PC-3 (cell line): ENCODE measurements around the gene ZDHHC16. TPM values are rescaled to one million over a fixed set of nuclear protein-coding genes. Genes with fewer than 3 reads are reported as not detected.

Experiments
- ATAC-seq: fragments of 200-7000 bp; cut with Tn5 transposase; 2 replicates; pipeline ENCODE4 v1.9.1; 2020; ENCODE audit warnings: mild to moderate bottlenecking, moderate library complexity
- BruUV-seq: library from RNA; stranded (reverse); fragments of 400-500 nt; replicated peaks from 2 replicates; lab custom pipeline; 2021; lab: Mats Ljungman, UMichigan
- CTCF ChIA-PET: fragments of 300-600 bp; sonication (Branson Sonifier 250); formaldehyde crosslinking; loops from one replicate; lab custom pipeline; 2022; ENCODE audit warnings: antibody characterized with exemption; lab: Charles Lee
- POLR2A ChIA-PET: fragments of 300-600 bp; sonication (Branson Sonifier 250); formaldehyde crosslinking; loops from one replicate; lab custom pipeline; 2022; ENCODE audit warnings: antibody characterized with exemption; ENCODE audit not compliant: unreplicated experiment; lab: Charles Lee
- DNase-seq: peaks from one replicate; pipeline ENCODE4 v3.0.0-alpha.2; 2015
- H2AFZ ChIP-seq: fragments of 300-600 bp; sonication (generic); 2 replicates; pipeline ENCODE4 v1.6.0; 2016; ENCODE audit warnings: antibody characterized with exemption, low read length
- H3F3A ChIP-seq: fragments of 300-600 bp; sonication (generic); one replicate; pipeline ENCODE4 v1.6.0; 2017; ENCODE audit warnings: antibody characterized with exemption, low read length, control low read depth, mild to moderate bottlenecking; ENCODE audit not compliant: unreplicated experiment
- H3K27ac ChIP-seq: fragments of 300-600 bp; sonication (generic); 2 replicates; pipeline ENCODE4 v1.5.1; 2016; ENCODE audit warnings: mild to moderate bottlenecking, low read length
- H3K27me3 ChIP-seq: fragments of 300-600 bp; sonication (generic); 2 replicates; pipeline ENCODE4 v1.6.1; 2016; ENCODE audit warnings: low read length, mixed read lengths
- H3K36me3 ChIP-seq: fragments of 300-600 bp; sonication (generic); 2 replicates; pipeline ENCODE4 v1.6.1; 2016; ENCODE audit warnings: low read depth, mixed run types, low read length, mixed read lengths
- H3K4me1 ChIP-seq: fragments of 300-600 bp; sonication (generic); 2 replicates; pipeline ENCODE4 v1.5.1; 2016; ENCODE audit warnings: low read length; ENCODE audit not compliant: insufficient read depth
- H3K4me2 ChIP-seq: fragments of 300-600 bp; sonication (generic); 2 replicates; pipeline ENCODE4 v1.6.0; 2016; ENCODE audit warnings: low read length
- H3K4me3 ChIP-seq: fragments of 300-600 bp; sonication (generic); 2 replicates; pipeline ENCODE4 v1.5.1; 2016; ENCODE audit warnings: mild to moderate bottlenecking, low read length, mixed read lengths
- H3K79me2 ChIP-seq: fragments of 300-600 bp; sonication (generic); 2 replicates; pipeline ENCODE4 v1.6.1; 2017; ENCODE audit warnings: low read length, mixed read lengths
- H3K9ac ChIP-seq: fragments of 300-600 bp; sonication (generic); 2 replicates; pipeline ENCODE4 v1.6.0; 2016; ENCODE audit warnings: mild to moderate bottlenecking, low read length
- H3K9me2 ChIP-seq: fragments of 300-600 bp; sonication (generic); replicated peaks from 2 replicates; pipeline ENCODE4 v1.6.1; 2016; ENCODE audit warnings: mixed run types, low read length, mixed read lengths
- H3K9me3 ChIP-seq: fragments of 300-600 bp; sonication (generic); 2 replicates; pipeline ENCODE4 v1.6.1; 2016; ENCODE audit warnings: low read length, mixed read lengths
- H4K20me1 ChIP-seq: fragments of 300-600 bp; sonication (generic); 2 replicates; pipeline ENCODE4 v1.6.1; 2016; ENCODE audit warnings: low read length, mixed read lengths
- EZH2 ChIP-seq: fragments of 300-600 bp; sonication (generic); IDR thresholded peaks from one replicate; pipeline ENCODE4 v1.6.1; 2017; ENCODE audit warnings: antibody characterized with exemption, mild to moderate bottlenecking, low read length; ENCODE audit not compliant: unreplicated experiment
- EZH2phosphoT487 ChIP-seq: fragments of 300-600 bp; sonication (generic); IDR thresholded peaks from 2 replicates; pipeline ENCODE4 v1.6.1; 2018; ENCODE audit warnings: mild to moderate bottlenecking, antibody characterized with exemption, low read length, borderline replicate concordance
- intact Hi-C: fragments of 100-400 bp; cut with micrococcal nuclease; formaldehyde crosslinking; loops from 2 replicates; pipeline ENCODE4 v1.9.0; 2023
- total RNA-seq: library from RNA; depleted of rRNA; stranded (reverse); fragments of >200 nt; gene quantifications from 2 replicates; pipeline ENCODE4 v1.2.3, GENCODE V29; 2014
- TF ChIP-seq, protein P1 (sequence below): fragments of 300-600 bp; sonication (generic); conservative IDR thresholded peaks from 2 replicates; pipeline ENCODE4 v1.5.1; 2017; ENCODE audit warnings: antibody characterized with exemption, low read depth, mild to moderate bottlenecking, low read length

The ZDHHC16 gene
- total RNA-seq, 1 experiment from 2014 or later = 35.1 TPM

GRCh38 chr10:97459933-97460332 lies 14.0 kb downstream of the ZDHHC16 start:
- intact Hi-C loops = loop anchor here (5.0 kb wide), 2 partner anchors 37 to 77 kb away; partner anchors contain the start of genes MMS19 and UBTD1
- ATAC-seq = no peak
- Histone ChIP-seq H2AFZ (no peak overlapping the region), H3K4me1 (no peaks in the 10 kb centered on the region), H3K4me3 (no peak overlapping the region), H3K9me3 (no peaks in the 10 kb centered on the region), H3K79me2 (no peaks in the 10 kb centered on the region; the same call in 1 of the 2 replicates), H3K9me2 (no peaks in the 10 kb centered on the region), H3K27me3 (no peaks in the 10 kb centered on the region), H3K4me2 (no peak overlapping the region), H3F3A (peaks cover 6% of the 10 kb centered on the region), H3K9ac (no peak overlapping the region), H4K20me1 (no peaks in the 10 kb centered on the region), H3K36me3 (peaks cover 65% of the 10 kb centered on the region), H3K27ac (no peak overlapping the region)
- no peak for TF ChIP-seq EZH2
- TF ChIP-seq, protein P1, sequence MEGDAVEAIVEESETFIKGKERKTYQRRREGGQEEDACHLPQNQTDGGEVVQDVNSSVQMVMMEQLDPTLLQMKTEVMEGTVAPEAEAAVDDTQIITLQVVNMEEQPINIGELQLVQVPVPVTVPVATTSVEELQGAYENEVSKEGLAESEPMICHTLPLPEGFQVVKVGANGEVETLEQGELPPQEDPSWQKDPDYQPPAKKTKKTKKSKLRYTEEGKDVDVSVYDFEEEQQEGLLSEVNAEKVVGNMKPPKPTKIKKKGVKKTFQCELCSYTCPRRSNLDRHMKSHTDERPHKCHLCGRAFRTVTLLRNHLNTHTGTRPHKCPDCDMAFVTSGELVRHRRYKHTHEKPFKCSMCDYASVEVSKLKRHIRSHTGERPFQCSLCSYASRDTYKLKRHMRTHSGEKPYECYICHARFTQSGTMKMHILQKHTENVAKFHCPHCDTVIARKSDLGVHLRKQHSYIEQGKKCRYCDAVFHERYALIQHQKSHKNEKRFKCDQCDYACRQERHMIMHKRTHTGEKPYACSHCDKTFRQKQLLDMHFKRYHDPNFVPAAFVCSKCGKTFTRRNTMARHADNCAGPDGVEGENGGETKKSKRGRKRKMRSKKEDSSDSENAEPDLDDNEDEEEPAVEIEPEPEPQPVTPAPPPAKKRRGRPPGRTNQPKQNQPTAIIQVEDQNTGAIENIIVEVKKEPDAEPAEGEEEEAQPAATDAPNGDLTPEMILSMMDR = no peak
- TF ChIP-seq EZH2phosphoT487 = no peak
- CTCF ChIA-PET = interaction anchor here (0.5 kb wide), 1 partner anchor 71 kb away, joined by 3 read pairs; no protein-coding TSS in a partner anchor
- no peak for DNase-seq
- POLR2A ChIA-PET = no interaction called here
- no TSS peak for BruUV-seq

- H3K4me1 ChIP-seq = peaks cover 8% of the 10 kb centered on the region
- TF ChIP-seq, protein P1 = no peak
- no peak for TF ChIP-seq EZH2phosphoT487
- BruUV-seq = no TSS peak
- no peak overlapping the region for H3K9ac ChIP-seq
- no peak overlapping the region for H3K4me2 ChIP-seq
- no peak overlapping the region for H3K27ac ChIP-seq
- ATAC-seq (no peak), DNase-seq (no peak)
- H3K9me2 ChIP-seq = no peaks in the 10 kb centered on the region
- H3K4me3 ChIP-seq = no peak overlapping the region
- H3K27me3 ChIP-seq = no peaks in the 10 kb centered on the region
- H2AFZ ChIP-seq = no peak overlapping the region
- H4K20me1 ChIP-seq = no peaks in the 10 kb centered on the region
- H3F3A ChIP-seq = peaks cover 6% of the 10 kb centered on the region
- no peaks in the 10 kb centered on the region for H3K9me3 ChIP-seq
- no peaks in the 10 kb centered on the region for H3K79me2 ChIP-seq
- H3K36me3 ChIP-seq = peaks cover 68% of the 10 kb centered on the region
- intact Hi-C loops = loop anchor here (5.0 kb wide), 2 partner anchors 35 to 75 kb away; partner anchors contain the start of genes MMS19 and UBTD1
- CTCF ChIA-PET = no interaction called here
- POLR2A ChIA-PET = interaction anchor here (0.5 kb wide), 1 partner anchor 57 kb away, joined by 3 read pairs; no protein-coding TSS in a partner anchor
These were observed 16.3 kb downstream of the ZDHHC16 start for GRCh38 chr10:97462309-97462708.

- no peaks in the 10 kb centered on the region for H3K27me3 ChIP-seq
- H3K4me3 ChIP-seq = no peak overlapping the region
- no peaks in the 10 kb centered on the region for H4K20me1 ChIP-seq
- CTCF ChIA-PET = no interaction called here
- no peaks in the 10 kb centered on the region for H3K9me3 ChIP-seq
- H3K79me2 ChIP-seq = no peaks in the 10 kb centered on the region
- intact Hi-C loops = loop anchor here (1.0 to 5.0 kb wide), 4 partner anchors 34 to 149 kb away; partner anchors contain the start of genes MMS19 and UBTD1
- H2AFZ ChIP-seq = no peak overlapping the region
- peaks cover 6% of the 10 kb centered on the region for H3F3A ChIP-seq
- TF ChIP-seq, protein P1 = peak; percentile 84
- TF ChIP-seq EZH2 = no peak
- no peak overlapping the region for H3K9ac ChIP-seq
- H3K36me3 ChIP-seq = peaks cover 70% of the 10 kb centered on the region
- H3K27ac ChIP-seq = no peak overlapping the region
- ATAC-seq = peak; percentile 59
- no TSS peak for BruUV-seq
- no peak overlapping the region for H3K4me2 ChIP-seq
- peaks cover 11% of the 10 kb centered on the region for H3K4me1 ChIP-seq
- POLR2A ChIA-PET = no interaction called here
- peak; percentile 72 for DNase-seq
- H3K9me2 ChIP-seq = no peaks in the 10 kb centered on the region
These were observed 17.6 kb downstream of the ZDHHC16 start for GRCh38 chr10:97463363-97464132.
